ENCODE data around the gene RDH8. TPM values are rescaled to one million over a fixed set of nuclear protein-coding genes. Genes with fewer than 3 reads are reported as not detected.

RDH8 gene
- total and polyA plus RNA-seq, 2 of the 8 experiments (the other 6 are each of a cell fraction or from before 2014, with no cell fraction given): 0.38 TPM; not detected in 1

DNA sequence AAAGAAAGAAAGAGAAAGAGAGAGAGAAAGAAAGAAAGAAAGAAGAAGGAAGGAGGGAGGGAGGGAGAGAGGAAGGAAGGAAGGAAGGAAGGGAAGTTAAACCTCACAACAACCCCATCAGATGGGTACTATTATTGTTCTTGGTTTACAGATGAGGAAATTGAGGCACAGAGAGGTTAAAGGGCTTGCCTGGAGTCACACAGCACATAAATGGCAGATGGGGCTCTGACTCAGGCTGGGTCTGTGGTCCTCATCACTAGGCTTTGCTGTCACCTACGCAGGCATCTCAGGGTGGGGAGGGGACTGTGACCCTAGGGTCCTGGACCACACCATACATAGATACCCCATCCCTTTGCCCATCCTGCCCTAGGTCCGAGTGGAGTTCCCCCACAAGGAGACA is 36.3 kb downstream of the RDH8 start (continued):
- TF ChIP-seq RNF2 (IDR thresholded peaks at IDR 0.05; ENCODE audit: borderline replicate concordance, low read depth, low read length, missing control alignments, poor library complexity, severe bottlenecking): no peak

Measured in H1 (cell line).